NCI-H82 treated with DMSO at 0.1 percent for 48 hours (cell line): Measurements from ENCODE around the gene RFPL2.
"Not testable (repeated sequence)": the region's sequence is repeated elsewhere in the genome, so short reads cannot be mapped to it uniquely, and the experiment has no call there.

ENCODE experiments used
- DNase-seq: peaks from one replicate; lab custom pipeline; 2025; ENCODE audit not compliant: unreplicated experiment; lab: John Stamatoyannopoulos, UW

The RFPL2 gene

DNA sequence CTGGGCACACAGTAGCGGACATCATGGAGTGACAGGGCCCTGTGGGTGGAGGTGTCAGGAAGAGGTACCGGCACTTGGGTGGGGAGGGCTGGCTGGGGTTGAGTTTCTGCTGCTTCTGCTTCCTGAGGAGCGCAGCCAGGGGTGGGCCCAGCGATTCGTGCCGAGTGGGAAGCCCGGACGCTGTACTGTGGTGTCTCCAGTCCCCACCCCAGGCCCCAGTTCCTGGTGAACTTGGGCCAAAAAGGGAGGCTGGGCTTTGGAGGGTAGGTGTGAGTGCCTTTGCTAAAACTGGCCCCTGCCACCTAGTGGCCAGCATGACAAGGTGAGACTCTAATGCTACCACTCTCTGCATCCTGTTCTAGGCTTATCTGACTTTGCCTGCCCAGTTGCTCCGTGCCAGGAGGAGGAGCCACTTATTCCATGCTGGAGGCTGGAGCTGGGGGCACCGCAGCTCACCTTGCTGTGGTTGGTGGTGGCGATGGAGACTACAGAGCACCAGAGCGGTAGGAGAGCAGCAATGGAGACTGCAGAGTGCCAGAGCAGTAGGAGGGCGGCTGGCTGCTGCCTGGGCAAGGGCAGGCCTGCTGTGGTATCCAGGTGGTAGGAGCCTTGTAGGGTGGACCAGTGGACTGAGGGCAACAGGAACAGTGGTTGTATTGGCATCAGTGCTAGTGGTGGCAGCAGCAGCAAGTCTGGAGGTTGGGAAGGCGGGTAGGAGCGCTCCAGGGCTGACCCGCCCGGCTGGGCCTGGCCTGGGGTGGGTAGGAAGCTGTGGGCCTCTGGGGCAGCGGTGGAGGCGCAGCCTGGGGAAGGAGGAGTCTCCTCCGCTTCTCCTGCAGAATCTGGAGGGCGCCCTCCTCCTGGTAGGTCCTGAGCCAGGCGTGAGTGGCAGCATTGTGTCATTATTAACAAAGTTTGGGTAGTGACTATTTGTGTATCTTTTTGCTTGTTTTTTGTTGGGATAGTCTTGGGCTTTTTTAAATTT is 2.2 kb upstream of the RFPL2 start:
- DNase-seq: no peak

DNA sequence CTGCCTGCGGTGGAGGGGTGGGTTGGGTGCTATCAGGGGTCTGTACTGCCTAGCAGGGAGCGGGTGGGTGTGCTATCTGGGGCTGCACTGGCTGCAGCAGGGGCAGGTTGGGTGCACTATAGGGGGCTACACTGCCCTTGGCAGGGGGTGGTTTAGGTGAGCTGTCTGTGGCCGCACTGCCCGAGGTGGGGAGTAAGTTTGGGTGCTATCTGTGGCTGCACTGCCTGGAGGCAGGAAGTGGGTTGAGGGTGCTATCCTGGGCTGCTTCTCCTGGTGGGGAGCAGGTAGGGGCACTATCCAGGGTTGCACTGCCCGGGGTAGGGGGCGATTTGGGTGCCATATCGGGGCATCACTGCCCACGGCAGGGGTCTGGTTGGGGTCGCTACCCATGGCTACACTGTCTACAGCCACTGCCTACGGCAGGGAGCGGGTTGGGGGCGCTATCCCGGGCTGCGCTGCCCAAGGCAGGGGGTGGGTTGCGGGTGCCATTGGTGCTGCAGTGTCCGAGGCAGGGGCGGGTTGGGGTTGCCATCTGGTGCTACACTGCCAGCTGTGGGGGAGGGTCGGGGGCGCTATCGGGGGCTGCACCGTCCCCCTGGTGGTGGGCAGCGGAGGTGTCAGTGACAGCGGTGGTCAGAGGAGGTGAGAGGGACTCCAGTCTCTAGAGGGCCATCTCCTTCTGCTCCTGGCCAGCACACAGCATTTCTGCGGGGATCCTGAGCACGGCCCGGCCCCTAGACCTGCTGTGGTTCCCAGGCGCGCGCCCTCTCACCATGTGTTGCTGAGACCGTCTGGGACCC is 1.3 kb upstream of the RFPL2 start:
- DNase-seq: no peak

DNA sequence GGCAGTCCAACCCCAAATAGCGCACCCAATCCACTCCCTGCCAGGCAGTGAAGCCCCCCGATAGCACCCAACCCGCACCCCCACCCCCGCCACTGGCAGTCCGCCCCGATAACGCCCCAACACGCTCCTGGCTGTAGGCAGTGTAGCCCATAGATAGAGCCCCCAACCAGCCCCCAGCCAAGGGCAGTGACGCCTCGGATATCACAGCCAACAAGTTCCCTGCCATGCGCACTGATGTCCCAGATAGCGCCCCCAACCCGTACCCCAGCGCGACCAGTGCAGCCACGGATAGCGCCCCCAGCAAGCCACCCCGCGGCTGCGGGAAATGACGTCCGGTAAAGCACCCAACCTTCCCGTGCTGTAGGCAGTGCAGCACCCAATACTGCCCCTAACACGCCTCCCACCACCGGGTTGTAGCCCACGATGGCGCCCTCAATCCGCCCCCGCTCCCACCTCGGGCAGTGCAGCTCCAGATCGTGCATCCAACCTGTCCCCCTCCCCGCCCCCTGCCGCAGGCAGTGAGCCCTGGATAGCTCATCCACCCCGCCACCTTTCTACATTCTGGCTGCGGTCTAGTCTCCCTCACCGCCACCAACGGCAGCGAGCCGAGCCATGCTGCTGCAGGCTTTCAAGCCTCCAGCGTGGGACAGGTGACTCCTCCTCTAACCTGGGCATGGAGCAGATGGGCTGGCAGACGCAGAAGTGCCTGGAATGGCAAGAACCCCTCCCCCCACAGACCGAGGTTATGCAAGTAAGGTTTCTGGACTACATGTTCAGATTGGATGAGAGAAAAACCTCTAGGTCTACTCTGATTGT is 625 bp downstream of the RFPL2 start:
- no peak for DNase-seq

DNA sequence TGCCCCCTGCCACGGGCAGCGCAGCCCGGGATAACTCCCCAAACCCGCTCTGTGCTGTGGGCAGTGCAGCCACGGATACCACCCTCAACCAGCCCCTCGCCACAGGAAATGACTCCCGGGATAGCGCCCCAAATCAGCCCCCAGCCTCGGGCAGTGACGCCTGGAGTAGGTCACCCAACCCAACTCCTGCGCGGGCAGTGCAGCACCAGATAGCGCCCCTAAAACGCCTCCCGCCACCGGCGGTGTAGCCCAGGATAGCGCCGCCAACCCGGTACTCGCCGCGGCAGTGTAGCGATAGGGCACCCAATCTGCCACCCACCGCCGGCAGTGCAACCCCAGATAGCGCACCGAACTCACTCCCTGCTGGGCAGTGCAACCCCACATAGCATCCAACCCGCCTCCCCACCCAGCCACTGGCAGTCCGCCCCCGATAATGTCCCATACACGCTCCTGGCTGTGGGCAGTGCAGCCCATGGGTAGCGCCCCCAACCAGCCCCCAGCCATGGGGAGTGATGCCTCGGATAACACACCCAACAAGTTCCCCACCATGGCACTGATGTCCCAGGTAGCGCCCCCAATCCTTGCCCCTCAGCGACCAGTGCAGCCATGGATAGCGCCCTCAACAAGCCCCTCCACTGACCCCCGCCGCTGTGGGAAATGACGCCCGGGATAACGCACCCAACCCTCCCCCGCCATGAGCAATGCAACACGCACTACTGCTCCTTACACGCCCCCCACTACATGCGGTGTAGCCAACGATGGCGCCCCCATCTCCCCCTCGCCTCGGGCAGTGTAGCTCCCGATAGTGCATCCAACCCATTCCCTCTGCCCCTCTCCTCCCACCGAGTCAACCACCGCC is 1.5 kb downstream of the RFPL2 start:
- DNase-seq: no peak

DNA sequence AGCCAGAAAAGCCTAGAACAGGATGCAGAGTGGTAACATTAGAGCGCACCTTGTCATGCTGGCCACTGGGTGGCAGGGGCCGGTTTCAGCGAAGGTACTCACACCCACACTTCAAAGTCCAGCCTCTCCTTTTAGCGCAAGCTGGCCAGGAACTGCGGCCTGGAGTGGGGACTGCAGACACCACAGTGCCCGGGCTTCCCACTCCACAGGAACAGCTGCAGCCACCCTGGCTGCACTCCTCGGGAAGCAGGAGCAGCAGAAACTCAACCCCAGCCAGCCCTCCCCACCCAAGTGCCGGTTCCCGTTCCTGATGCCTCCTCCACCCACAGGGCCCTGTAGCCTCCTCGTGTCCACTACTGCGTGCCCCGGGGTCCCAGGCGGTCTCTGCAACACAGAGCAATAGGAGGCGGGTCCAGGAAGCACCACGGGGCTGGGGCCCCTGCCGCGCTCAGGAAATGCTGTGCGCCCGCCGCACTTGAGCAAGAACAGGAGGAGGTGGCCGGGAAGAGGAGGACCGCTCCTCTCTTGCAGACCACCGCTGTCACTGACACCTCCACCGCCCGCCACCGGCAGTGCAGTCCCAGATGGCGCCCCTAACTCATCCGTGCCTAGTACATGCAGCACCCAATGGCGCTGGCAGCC is 2.2 kb downstream of the RFPL2 start:
- DNase-seq: no peak

DNA sequence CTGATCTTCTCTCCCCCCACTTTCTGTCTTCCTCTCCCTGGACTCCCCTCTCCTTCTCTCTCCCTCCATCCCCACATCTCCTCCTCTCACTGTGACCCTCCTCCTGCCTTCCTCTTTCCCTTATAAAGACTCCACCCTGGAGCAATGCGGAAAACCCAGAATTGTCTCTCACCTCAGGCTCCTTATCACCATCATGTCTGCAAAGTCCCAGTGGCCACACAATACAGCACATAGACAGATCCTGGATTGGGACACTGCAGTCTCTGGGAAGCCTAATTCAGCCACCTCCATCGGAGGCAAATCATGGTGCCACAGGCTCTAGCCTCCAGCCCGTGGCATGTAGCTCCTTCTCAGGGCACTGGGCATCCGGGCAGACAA is 2.7 kb downstream of the RFPL2 start:
- DNase-seq: no peak

DNA sequence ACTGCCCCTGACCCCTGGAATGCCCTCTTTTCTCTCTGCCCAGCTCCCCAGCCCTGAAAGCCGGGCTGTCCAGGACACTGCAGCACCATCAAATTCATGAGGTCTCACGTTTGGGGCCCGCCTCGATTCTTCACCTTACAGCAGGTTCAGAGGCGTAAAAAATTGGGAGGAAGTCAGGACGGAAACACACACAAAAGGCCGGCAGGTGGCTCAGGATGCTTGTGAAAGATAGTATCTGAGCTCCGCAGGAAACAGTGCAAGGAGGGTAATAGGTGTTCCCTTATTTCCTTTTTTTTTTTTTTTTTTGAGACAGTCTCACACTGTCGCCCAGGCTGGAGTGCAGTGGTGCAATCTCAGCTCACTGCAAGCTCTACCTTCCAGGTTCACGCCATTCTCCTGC is 4.1 kb downstream of the RFPL2 start:
- DNase-seq: no peak

DNA sequence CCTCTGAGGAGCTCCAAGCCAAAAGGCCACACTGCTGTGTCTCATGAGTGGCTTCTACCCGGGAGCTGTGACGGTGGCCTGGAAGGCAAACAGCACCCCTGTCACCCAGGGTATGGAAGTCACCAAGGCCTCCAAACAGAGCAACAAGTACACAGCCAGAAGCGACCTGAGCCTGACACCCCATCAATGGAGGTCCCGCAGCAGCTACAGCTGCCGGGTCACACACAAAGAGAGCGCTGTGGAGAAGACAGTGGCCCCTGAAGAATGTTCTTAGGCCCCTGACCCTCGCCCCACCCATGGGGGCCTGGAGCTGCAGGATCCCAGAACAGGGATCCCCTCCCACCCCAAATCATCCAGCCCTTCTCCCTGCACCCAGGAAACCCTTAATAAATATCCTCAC is 4.9 kb downstream of the RFPL2 start:
- DNase-seq: no peak

DNA sequence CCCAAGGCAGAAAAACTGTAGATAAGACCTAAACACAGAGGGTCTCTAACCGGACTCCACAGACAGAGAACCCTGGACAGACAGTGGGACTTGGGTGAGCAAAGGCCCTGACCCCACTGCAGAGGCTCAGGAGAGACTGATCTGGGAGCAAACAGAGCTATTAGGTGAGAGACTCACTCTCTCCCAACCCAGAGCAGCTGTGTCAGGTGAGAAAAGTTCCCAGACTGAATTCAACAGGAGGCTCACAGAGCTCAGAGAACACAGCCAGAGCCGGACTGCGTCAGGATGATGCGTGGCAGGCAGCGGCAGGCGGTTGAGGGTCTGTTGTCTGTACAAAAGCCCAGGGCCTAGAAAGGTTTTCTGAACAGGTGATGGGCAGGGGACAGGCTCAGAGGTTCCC is 5.5 kb downstream of the RFPL2 start:
- no peak for DNase-seq

DNA sequence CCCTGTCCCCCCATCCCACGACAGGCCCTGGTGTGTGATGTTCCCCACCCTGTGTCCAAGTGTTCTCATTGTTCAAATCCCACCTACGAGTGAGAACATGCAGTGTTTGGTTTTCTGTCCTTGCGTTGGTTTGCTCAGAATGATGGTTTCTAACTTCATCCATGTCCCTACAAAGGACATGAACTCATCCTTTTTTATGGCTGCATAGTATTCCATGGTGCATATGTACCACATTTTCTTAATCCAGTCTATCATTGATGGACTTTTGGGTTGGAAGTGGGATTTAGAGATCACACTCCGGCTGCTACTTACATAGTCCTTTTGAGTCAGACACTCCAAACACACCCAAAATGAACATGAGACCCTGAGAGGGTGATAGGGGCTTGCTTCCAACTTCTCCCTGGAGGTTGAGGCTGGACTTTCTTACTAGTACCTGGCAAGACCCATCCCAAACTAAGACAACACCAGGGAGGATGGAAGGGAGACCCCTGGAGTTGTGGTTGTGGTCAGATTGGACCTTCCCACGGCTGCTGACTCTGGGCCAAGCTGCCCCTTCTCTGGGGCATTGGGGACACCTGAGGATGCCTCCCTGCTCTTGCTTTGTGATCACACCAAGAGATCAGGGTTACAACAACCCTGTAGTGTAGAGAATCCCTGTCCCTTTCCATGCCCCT is 7.2 kb downstream of the RFPL2 start:
- not testable (repeated sequence) for DNase-seq

DNA sequence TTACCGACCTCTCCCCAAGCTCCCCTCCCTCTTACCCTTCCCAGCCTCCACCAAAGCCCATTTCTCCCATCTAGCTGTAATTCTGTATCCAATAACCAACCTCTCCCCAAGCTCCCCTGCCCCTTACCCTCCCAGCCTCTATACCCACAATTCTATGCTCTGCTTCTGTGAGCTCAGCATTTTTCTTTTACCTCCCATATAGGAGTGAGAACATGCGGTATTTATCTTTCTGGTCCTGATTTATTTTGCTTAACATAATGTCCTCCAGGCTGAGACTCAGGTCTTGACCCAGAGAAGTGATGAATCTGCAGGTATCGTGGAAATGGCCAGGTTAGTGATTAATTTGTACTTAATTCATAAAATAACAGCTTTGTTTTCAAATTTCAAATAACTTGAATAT is 9.0 kb downstream of the RFPL2 start:
- not testable (repeated sequence) for DNase-seq

DNA sequence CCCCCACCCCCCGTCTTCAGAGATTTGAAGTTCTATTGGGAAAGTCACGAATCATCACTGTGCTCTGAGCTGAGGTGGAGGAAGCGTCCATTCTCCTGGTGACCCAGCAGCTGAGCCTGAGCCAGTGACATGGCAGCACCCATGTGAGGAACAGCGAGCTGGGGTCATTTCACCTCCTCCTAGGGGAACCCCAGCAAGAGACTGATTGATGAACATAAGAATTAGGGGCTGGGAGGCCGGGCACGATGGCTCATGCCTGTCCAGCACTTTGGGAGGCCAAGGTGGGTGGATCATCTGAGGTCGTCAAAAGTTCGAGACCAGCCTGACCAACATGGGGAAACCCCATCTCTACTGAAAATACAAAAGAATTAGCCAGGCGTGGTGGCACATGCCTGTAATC is 11.5 kb downstream of the RFPL2 start:
- DNase-seq: not testable (repeated sequence)

DNA sequence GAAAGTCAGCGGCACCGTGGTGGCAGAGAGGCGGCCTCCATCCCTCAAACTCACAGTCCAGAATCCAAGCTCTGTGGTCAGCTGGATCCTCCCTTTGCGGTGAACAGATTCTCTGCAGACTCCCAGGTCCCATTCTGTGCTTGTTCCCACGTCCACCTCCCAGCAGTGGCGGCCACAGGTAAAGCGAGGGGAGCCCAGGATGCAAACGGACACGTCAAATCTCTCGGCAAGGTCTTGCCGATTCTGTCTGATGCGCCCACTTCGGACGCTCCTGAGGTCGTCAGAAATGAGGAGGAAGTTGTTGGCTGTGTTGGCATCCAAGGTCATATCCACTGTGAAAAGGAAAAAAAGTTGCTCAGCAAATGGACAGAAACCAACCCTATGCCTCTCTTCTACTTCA is 13.9 kb downstream of the RFPL2 start:
- not testable (repeated sequence) for DNase-seq

DNA sequence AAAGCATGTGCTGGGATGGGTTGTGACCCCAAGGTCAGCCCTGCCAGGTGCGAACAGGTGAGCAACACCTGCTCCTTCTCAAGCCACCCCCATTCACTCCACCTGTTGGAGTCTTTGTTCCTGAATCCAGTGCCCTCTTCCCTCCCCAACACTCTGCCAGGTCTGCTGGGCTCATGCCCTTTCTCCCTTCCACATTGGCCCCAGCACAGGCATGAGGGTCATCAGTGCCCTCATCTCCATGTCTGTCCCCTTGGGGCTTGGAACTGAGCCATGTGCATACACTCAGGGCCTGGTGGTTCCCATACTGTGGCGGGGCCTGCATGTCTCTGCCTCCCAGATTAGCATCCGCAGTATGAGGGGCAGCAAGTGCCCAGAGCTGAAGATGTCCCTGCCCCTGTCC is 19.1 kb downstream of the RFPL2 start:
- DNase-seq: no peak

DNA sequence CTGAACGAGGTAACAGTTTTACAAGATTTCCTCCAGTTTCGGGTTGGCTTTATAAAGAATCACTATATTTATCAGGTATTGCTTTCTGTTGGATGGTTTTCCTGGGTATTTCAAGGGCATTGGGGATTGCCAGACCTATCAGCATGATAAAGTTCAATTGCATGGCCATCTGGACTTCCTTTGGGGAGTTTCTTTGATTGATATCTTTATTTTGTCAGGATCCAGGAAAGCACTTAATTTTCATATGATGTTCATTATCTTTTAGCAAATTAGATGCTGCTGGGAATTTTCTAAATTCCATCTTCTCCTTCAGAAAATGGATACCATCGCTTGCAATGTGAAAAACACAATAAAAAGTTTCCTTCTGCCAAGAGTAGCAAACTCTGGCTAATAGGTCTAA is 21.2 kb downstream of the RFPL2 start:
- no peak for DNase-seq

DNA sequence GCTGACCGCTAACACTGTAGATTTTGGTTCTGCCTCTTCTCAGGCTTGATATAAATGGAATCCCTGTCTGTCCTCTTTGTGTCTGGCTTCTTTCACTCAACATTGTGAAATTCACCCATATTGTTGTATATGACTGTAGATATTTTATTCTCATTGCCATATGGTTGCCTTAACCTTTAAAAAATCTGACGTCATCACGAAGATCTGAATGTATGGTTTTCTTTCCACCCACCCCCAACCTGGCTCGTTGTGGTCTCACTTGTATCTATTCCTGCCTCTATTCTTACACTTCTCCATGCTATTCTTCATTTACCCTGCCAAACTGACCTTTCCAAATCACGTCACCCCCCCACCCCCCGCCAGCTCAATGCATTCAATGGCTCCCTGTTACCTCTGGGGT is 23.8 kb downstream of the RFPL2 start:
- no peak for DNase-seq

DNA sequence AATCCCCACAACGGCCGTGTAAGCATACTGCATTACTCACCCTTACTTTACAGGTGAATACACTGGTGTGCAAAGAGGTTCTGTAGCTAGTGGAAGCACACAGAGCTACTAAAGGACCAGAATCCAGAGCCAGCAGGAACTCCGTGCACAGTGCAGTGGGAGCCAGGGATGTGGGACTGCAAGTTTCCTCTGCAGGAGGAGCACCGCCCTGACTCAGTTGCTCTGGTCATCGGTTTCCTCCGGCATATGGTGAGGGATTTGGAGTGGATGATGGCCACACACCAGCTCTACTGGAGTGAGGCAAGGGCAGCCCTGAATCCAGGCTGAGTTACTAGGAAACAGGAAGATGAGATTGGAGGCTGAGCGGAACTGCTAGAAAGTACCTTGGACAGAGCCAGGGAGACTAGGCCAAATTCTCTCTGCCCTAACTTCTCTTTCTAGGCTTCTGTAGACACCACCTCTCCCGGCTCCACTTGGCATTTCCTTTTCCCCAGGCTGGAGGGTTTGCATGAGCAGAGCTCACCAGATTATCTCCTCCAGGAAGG is 27.6 kb downstream of the RFPL2 start:
- no peak for DNase-seq

DNA sequence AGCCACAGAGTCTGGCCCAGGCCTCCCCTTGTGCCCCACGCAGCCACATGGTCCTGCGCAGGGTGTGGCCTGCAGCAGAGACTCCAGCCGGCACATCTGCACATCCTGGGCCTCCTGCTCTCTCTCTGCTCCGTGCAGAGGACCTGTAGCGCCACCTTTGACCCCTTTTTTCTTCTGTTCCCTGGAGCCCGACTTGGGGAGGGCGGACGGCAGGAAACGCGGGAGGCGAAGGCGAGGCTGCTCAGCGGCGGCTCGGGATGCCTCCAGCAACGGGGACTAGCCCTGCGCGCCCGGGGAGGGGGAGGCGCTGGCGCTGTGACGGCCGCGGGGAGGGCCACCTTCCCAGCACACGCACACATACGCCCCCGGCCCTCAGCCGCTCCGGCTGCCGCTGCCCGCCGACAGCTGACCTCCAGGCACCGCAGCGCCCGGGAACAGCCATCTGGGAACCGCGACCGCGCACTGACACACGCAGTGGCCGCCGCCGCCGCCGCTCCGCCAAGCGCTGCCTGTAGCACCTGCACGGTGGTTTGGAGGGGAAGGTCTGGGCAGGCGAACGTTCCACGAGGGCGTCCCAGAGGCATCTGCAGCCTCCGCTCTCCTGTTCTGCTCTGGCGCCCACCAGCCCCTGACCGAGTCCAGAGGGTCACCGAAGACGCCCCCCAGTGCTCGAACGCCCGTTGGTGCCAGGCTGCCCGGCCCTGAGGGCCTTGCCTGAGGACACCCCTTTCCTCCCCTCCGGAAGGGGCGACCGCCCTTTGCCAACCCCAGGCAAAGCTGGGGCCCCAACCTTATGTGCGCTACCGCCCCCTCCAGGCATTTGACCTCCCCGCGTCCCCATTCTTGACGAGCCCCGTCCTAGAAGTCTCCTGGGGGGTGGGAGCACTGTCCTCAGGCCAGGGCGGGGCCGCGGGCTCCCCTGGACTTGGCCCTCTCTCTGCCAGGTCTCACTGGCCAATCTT is 28.9 kb downstream of the RFPL2 start:
- DNase-seq: no peak
